ENCODE results near the gene ZNF518A.

ZNF518A gene

DNA sequence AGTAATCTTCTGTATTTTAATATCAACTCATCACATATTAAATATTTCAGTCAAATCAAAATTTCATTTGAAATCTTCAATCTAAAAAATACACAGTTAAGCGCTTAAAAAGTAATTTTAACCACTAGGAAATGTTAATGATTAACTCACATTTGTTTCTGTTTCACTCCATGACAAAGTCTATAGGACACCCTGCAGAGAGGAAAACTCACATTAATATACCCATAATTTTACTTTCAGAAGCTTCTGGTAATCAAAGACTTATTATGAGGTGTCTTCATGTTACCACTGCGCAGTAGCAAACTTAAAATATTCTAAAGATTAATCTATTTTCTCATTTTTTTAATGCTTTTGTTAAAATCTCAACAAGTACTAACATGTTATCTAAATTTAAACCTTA, 41.0 kb upstream of the ZNF518A start:
- Histone ChIP-seq H3K9me3 (ENCODE audit: control insufficient read depth, insufficient read depth, low read depth, low read length) (no peaks in the 10 kb centered on the region), H3K4me1 (ENCODE audit: control insufficient read depth, insufficient read depth, low read length) (no peaks in the 10 kb centered on the region), H3K27ac (ENCODE audit: extremely low read depth, low read depth, low read length) (peak overlapping the region; percentile 87), H3K4me3 (ENCODE audit: low read depth, low read length) (peak overlapping the region; percentile 82), H3K36me3 (ENCODE audit: control insufficient read depth in 2 of 2, insufficient read depth in 1 of 2, low read length in 2 of 2) (peaks cover 0 to 8% of the 10 kb centered on the region in 2 experiments; a peak in 2 of 3 replicates)
- CTCF ChIA-PET, result interaction anchor here (1.2 kb wide), 1 partner anchor 41 kb away, joined by 3 read pairs; the partner anchor contains the start of gene ZNF518A
- POLR2A ChIA-PET, result interaction anchor here (0.5 to 2.2 kb wide), 13 partner anchors 15 to 400 kb away, joined by 3 to 121 read pairs (median 3); partner anchors contain the start of genes CCNJ and ZNF518A
- TF ChIP-seq ZNF174 (tag by site-specific recombination; IDR thresholded peaks at IDR 0.05) (no peak), ZNF175 (tag by site-specific recombination; IDR thresholded peaks at IDR 0.05) (no peak), ZNF664 (tag by site-specific recombination; IDR thresholded peaks at IDR 0.05) (no peak), ZNF501 (tag by site-specific recombination; IDR thresholded peaks at IDR 0.05) (no peak), ZNF768 (tag by site-specific recombination; IDR thresholded peaks at IDR 0.05) (no peak), ZNF121 (tag by site-specific recombination; IDR thresholded peaks at IDR 0.05) (no peak), ZNF335 (tag by site-specific recombination; conservative IDR thresholded peaks at IDR 0.05) (no peak), KLF1 (tag by site-specific recombination; IDR thresholded peaks at IDR 0.05) (no peak), KLF7 (tag by site-specific recombination; IDR thresholded peaks at IDR 0.05; ENCODE audit: borderline replicate concordance) (no peak), ZNF596 (tag by site-specific recombination; IDR thresholded peaks at IDR 0.05) (no peak), ZNF266 (tag by site-specific recombination; IDR thresholded peaks at IDR 0.05; ENCODE audit: low read depth) (no peak)

DNA sequence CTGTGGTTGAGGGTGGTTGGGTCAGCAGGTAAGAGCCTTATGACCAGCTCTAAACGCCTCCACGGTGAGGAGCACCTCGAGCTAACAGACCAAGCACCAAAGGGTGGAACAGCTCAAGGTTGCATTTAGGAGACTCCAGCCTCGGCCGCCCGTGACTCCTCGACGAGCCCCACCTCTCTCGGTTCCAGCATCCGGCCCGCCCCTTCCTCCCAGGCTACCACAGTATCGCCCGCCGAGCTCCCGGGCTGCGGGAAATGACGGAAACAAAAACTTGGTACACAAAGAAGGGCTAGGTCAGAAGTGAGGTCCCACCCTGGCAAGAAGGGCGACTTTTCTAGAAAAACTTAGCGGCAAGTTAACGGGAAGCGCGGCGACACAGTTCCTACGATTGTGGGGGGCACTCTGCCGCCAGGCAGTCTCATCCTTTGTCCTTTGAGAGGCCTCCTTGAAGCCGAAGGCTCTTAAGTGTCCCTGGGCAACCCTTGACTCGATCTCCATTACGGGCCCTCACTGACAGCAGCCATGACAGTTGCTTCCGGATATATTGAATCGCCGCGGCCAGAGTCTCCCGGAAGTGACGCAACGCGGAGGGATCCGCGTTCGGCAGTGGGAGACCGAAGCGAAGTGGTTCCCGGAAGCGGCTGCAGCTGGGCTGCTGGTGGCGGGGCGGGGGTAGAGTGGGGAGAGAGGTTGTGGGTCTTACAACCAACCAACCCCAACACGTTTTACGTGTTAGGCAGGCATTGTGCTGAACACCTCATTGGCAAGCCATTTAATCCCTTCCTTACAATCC, 40.2 kb upstream of the ZNF518A start:
- POLR2A ChIA-PET, result interaction anchor here (0.5 to 2.2 kb wide), 13 partner anchors 16 to 401 kb away, joined by 3 to 121 read pairs (median 3); partner anchors contain the start of genes CCNJ and ZNF518A
- H3K27ac ChIP-seq (ENCODE audit: extremely low read depth, low read depth, low read length), result peak overlapping the region; percentile 87
- peak overlapping the region; percentile 82 for H3K4me3 ChIP-seq (ENCODE audit: low read depth, low read length)
- no peaks in the 10 kb centered on the region for H3K4me1 ChIP-seq (ENCODE audit: control insufficient read depth, insufficient read depth, low read length)
- peaks cover 0 to 8% of the 10 kb centered on the region in 2 experiments; a peak in 1 of 3 replicates for H3K36me3 ChIP-seq (ENCODE audit: control insufficient read depth in 2 of 2, insufficient read depth in 1 of 2, low read length in 2 of 2)
- no peaks in the 10 kb centered on the region for H3K9me3 ChIP-seq (ENCODE audit: control insufficient read depth, insufficient read depth, low read depth, low read length)
- CTCF ChIA-PET, result interaction anchor here (0.5 to 1.2 kb wide), 4 partner anchors 9 to 40 kb away, joined by 3 to 4 read pairs (median 3); partner anchors contain the start of gene ZNF518A
- no peak for TF ChIP-seq SCRT1 (tag by site-specific recombination; IDR thresholded peaks at IDR 0.05; ENCODE audit: borderline replicate concordance)
- TF ChIP-seq, protein P1, sequence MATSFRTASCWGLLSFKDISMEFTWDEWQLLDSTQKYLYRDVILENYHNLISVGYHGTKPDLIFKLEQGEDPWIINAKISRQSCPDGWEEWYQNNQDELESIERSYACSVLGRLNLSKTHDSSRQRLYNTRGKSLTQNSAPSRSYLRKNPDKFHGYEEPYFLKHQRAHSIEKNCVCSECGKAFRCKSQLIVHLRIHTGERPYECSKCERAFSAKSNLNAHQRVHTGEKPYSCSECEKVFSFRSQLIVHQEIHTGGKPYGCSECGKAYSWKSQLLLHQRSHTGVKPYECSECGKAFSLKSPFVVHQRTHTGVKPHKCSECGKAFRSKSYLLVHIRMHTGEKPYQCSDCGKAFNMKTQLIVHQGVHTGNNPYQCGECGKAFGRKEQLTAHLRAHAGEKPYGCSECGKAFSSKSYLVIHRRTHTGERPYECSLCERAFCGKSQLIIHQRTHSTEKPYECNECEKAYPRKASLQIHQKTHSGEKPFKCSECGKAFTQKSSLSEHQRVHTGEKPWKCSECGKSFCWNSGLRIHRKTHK (tag by site-specific recombination; IDR thresholded peaks at IDR 0.05), result no peak
- TF ChIP-seq, protein P2, sequence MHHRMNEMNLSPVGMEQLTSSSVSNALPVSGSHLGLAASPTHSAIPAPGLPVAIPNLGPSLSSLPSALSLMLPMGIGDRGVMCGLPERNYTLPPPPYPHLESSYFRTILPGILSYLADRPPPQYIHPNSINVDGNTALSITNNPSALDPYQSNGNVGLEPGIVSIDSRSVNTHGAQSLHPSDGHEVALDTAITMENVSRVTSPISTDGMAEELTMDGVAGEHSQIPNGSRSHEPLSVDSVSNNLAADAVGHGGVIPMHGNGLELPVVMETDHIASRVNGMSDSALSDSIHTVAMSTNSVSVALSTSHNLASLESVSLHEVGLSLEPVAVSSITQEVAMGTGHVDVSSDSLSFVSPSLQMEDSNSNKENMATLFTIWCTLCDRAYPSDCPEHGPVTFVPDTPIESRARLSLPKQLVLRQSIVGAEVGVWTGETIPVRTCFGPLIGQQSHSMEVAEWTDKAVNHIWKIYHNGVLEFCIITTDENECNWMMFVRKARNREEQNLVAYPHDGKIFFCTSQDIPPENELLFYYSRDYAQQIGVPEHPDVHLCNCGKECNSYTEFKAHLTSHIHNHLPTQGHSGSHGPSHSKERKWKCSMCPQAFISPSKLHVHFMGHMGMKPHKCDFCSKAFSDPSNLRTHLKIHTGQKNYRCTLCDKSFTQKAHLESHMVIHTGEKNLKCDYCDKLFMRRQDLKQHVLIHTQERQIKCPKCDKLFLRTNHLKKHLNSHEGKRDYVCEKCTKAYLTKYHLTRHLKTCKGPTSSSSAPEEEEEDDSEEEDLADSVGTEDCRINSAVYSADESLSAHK (tag by site-specific recombination; IDR thresholded peaks at IDR 0.05), result 0 out of 2 replicates have a peak, but pooled peaks have one; percentile 8
- peak; percentile 31 for TF ChIP-seq ZIC2 (tag by site-specific recombination; IDR thresholded peaks at IDR 0.05)
- no peak for TF ChIP-seq ZNF311 (tag by site-specific recombination; IDR thresholded peaks at IDR 0.05; ENCODE audit: borderline replicate concordance)
- no peak for TF ChIP-seq ZNF585B (tag by site-specific recombination; IDR thresholded peaks at IDR 0.05)
- peak; percentile 81 for TF ChIP-seq ZNF76 (tag by site-specific recombination; IDR thresholded peaks at IDR 0.05; ENCODE audit: borderline replicate concordance, low read depth)
- peak; percentile 94 for TF ChIP-seq ZBTB20 (tag by site-specific recombination; IDR thresholded peaks at IDR 0.05)
- no peak for TF ChIP-seq ZNF132 (tag by site-specific recombination; IDR thresholded peaks at IDR 0.05; ENCODE audit: borderline replicate concordance)
- TF ChIP-seq MZF1 (tag by site-specific recombination; IDR thresholded peaks at IDR 0.05; ENCODE audit: borderline replicate concordance), result no peak
- no peak for TF ChIP-seq ZNF140 (tag by site-specific recombination; IDR thresholded peaks at IDR 0.05)
- TF ChIP-seq ZFP69B (tag by site-specific recombination; IDR thresholded peaks at IDR 0.05), result peak; percentile 81
- TF ChIP-seq ZNF544 (tag by site-specific recombination; IDR thresholded peaks at IDR 0.05), result no peak
- no peak for TF ChIP-seq HOXC10 (CRISPR knock-in tag; IDR thresholded peaks at IDR 0.05)
- TF ChIP-seq, protein P3, sequence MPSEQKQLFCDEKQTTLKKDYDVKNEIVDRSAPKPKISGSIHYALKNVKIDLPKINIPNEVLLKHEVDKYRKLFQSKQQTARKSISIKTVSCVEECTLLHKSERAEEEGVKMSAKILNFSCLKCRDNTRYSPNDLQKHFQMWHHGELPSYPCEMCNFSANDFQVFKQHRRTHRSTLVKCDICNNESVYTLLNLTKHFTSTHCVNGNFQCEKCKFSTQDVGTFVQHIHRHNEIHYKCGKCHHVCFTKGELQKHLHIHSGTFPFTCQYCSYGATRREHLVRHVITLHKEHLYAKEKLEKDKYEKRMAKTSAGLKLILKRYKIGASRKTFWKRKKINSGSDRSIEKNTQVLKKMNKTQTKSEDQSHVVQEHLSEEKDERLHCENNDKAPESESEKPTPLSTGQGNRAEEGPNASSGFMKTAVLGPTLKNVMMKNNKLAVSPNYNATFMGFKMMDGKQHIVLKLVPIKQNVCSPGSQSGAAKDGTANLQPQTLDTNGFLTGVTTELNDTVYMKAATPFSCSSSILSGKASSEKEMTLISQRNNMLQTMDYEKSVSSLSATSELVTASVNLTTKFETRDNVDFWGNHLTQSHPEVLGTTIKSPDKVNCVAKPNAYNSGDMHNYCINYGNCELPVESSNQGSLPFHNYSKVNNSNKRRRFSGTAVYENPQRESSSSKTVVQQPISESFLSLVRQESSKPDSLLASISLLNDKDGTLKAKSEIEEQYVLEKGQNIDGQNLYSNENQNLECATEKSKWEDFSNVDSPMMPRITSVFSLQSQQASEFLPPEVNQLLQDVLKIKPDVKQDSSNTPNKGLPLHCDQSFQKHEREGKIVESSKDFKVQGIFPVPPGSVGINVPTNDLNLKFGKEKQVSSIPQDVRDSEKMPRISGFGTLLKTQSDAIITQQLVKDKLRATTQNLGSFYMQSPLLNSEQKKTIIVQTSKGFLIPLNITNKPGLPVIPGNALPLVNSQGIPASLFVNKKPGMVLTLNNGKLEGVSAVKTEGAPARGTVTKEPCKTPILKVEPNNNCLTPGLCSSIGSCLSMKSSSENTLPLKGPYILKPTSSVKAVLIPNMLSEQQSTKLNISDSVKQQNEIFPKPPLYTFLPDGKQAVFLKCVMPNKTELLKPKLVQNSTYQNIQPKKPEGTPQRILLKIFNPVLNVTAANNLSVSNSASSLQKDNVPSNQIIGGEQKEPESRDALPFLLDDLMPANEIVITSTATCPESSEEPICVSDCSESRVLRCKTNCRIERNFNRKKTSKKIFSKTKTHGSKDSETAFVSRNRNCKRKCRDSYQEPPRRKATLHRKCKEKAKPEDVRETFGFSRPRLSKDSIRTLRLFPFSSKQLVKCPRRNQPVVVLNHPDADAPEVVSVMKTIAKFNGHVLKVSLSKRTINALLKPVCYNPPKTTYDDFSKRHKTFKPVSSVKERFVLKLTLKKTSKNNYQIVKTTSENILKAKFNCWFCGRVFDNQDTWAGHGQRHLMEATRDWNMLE (tag by site-specific recombination; conservative IDR thresholded peaks at IDR 0.05; ENCODE audit: low read depth), result peak; percentile 100

Data from HEK293 (cell line).